SIG-M5 (cell line): ENCODE measurements around the gene ATP1A3.
"Not testable (repeated sequence)": the region's sequence is repeated elsewhere in the genome, so short reads cannot be mapped to it uniquely, and the experiment has no call there.

Source experiments
- DNase-seq: peaks from one replicate; lab custom pipeline; 2025; lab: John Stamatoyannopoulos, UW

Gene ATP1A3

GRCh38 chr19:41993612-41994483, at the start of gene ATP1A3:
ATP1A3 (minus strand) TSS chr19:41994230; CDS start chr19:41994076, 154 bp downstream.
- DNase-seq = no peak

- no peak for DNase-seq
Observed at GRCh38 chr19:42042455-42043170, 48.6 kb upstream of the ATP1A3 start.

- not testable (repeated sequence) for DNase-seq
Observed at GRCh38 chr19:42040491-42040890, 46.5 kb upstream of the ATP1A3 start.

- no peak for DNase-seq
Observed at GRCh38 chr19:42040031-42040430, 46.0 kb upstream of the ATP1A3 start.

GRCh38 chr19:42038666-42039065, 44.6 kb upstream of the ATP1A3 start:
- no peak for DNase-seq

GRCh38 chr19:42037649-42038048, 43.6 kb upstream of the ATP1A3 start:
- no peak for DNase-seq

- DNase-seq = not testable (repeated sequence)
Observed at GRCh38 chr19:42034640-42035391, 40.8 kb upstream of the ATP1A3 start.

- no peak for DNase-seq
Observed at GRCh38 chr19:42033413-42033812, 39.4 kb upstream of the ATP1A3 start.

- DNase-seq = no peak
Observed at GRCh38 chr19:42032431-42032830, 38.4 kb upstream of the ATP1A3 start.

GRCh38 chr19:42030645-42031440, 36.8 kb upstream of the ATP1A3 start:
- DNase-seq = no peak

- DNase-seq = no peak
Observed at GRCh38 chr19:42028304-42029216, 34.5 kb upstream of the ATP1A3 start.

- DNase-seq = no peak
Observed at GRCh38 chr19:42024622-42025111, 30.6 kb upstream of the ATP1A3 start.

- no peak for DNase-seq
Observed at GRCh38 chr19:42023943-42024260, 29.9 kb upstream of the ATP1A3 start.

GRCh38 chr19:42023121-42023942, 29.3 kb upstream of the ATP1A3 start:
- no peak for DNase-seq

GRCh38 chr19:42022616-42023015, 28.6 kb upstream of the ATP1A3 start:
- DNase-seq = no peak

- no peak for DNase-seq
Observed at GRCh38 chr19:42021185-42021584, 27.2 kb upstream of the ATP1A3 start.

GRCh38 chr19:42018503-42019193, 24.6 kb upstream of the ATP1A3 start:
- no peak for DNase-seq

- no peak for DNase-seq
Observed at GRCh38 chr19:42017040-42017439, 23.0 kb upstream of the ATP1A3 start.

- DNase-seq = not testable (repeated sequence)
Observed at GRCh38 chr19:42012747-42013146, 18.7 kb upstream of the ATP1A3 start.
